ENCODE data around the gene KCNG3.

GRCh38 chr2:42458396-42458795 is 35.4 kb downstream of the KCNG3 start:
- no peak for TF ChIP-seq EZH2 (conservative IDR thresholded peaks at IDR 0.05; ENCODE audit: low read depth, low read length)
- TF ChIP-seq, protein P1, sequence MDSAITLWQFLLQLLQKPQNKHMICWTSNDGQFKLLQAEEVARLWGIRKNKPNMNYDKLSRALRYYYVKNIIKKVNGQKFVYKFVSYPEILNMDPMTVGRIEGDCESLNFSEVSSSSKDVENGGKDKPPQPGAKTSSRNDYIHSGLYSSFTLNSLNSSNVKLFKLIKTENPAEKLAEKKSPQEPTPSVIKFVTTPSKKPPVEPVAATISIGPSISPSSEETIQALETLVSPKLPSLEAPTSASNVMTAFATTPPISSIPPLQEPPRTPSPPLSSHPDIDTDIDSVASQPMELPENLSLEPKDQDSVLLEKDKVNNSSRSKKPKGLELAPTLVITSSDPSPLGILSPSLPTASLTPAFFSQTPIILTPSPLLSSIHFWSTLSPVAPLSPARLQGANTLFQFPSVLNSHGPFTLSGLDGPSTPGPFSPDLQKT (CRISPR knock-in tag; IDR thresholded peaks at IDR 0.05; ENCODE audit: borderline replicate concordance): no peak
- TF ChIP-seq CTCF (CRISPR knock-in tag; IDR thresholded peaks at IDR 0.05): no peak
- TF ChIP-seq SALL2 (CRISPR knock-in tag; IDR thresholded peaks at IDR 0.05): no peak
- TF ChIP-seq SRF (IDR thresholded peaks at IDR 0.05; ENCODE audit: low read depth, low read length): no peak
- TF ChIP-seq ZNF460 (CRISPR knock-in tag; IDR thresholded peaks at IDR 0.05; ENCODE audit: borderline replicate concordance): no peak
- TF ChIP-seq MYC (CRISPR knock-in tag; IDR thresholded peaks at IDR 0.05; ENCODE audit: borderline replicate concordance): no peak
- TF ChIP-seq ZNF121 (CRISPR knock-in tag; IDR thresholded peaks at IDR 0.05): no peak
- no peak for TF ChIP-seq ZNF749 (CRISPR knock-in tag; IDR thresholded peaks at IDR 0.05; ENCODE audit: borderline replicate concordance)
- TF ChIP-seq FOSL1 (CRISPR knock-in tag; IDR thresholded peaks at IDR 0.05; ENCODE audit: borderline replicate concordance): no peak
- TF ChIP-seq SOX13 (IDR thresholded peaks at IDR 0.05): no peak
- TF ChIP-seq SOX13 (CRISPR knock-in tag; conservative IDR thresholded peaks at IDR 0.05 in 1 of 2, IDR thresholded peaks at IDR 0.05 in 1 of 2): no peak
- TF ChIP-seq CREM (IDR thresholded peaks at IDR 0.05): no peak
- no peak for TF ChIP-seq CREM (CRISPR knock-in tag; IDR thresholded peaks at IDR 0.05)
- no peak for TF ChIP-seq RXRA (CRISPR knock-in tag; IDR thresholded peaks at IDR 0.05)
